ENCODE data around the gene RNU6-1.

DNA sequence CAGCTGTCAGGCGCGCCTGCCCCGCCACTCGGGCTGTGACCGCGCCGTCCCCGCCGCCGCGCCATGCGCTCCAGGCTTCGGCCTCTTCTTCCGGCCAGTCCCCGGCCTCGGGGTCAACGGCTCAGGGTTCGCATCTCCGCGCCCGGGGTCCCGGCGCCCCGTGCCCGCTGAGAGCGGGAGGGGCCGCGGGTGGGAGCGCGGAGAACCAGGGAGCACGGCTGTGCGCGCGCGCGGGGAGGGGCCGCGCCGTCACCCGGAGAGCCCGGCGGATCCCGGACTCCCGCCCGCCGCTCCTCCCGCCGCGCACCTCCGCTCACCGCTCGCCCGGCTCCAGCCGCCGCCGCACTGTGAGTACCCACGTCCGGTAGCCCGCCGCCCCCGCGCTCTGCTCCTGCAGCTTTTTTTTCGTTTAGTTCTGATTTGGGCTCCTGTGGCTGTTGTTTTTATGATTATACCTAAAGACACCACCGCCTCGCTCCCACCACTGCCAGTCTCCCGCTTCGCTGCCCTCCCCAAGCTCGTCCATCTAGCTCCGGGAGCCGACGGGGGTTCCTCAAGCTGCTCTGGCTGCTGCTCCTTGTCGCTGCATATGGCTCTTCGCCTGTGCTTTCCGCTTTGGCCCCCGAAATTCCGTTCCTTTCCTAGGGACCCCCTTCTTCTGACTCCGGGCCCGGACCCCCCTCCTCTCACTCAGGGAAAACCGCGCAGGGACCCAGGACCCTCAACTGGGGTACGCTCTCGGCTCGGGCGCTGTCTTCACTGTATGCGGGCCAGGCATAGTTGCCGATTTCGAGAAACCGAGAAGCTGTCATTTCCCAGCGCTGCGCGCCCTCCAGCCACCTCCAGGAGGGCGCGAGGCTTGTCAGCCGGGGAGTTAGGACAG lies 16.3 kb downstream of the RNU6-1 start:
- no peak for TF ChIP-seq POLR2A (IDR thresholded peaks at IDR 0.05; ENCODE audit: low read length)
- no peak for TF ChIP-seq GATA1 (IDR thresholded peaks at IDR 0.05; ENCODE audit: low read depth, low read length)
